Rectal smooth muscle tissue (tissue), 1 donor: ENCODE data around the gene CPT2.

Experiments
- H3K27ac ChIP-seq: one replicate; pipeline ENCODE4 v1.7.0; 2013; ENCODE audit warnings: low read depth, low read length, inconsistent platforms
- H3K27me3 ChIP-seq: one replicate; pipeline ENCODE4 v1.7.0; 2013; ENCODE audit warnings: low read length; ENCODE audit not compliant: control insufficient read depth, insufficient read depth
- H3K36me3 ChIP-seq: one replicate; pipeline ENCODE4 v1.7.0; 2013; ENCODE audit warnings: low read length; ENCODE audit not compliant: control insufficient read depth, insufficient read depth
- H3K4me1 ChIP-seq: one replicate; pipeline ENCODE4 v1.7.0; 2013; ENCODE audit warnings: low read length; ENCODE audit not compliant: control insufficient read depth, insufficient read depth
- H3K4me3 ChIP-seq: one replicate; pipeline ENCODE4 v1.7.0; 2013; ENCODE audit warnings: low read length
- H3K9ac ChIP-seq: one replicate; pipeline ENCODE4 v1.7.0; 2013; ENCODE audit warnings: low read length

CPT2 gene

GRCh38 chr1:53196485-53197290 is at the start of gene CPT2:
CPT2 (plus strand) TSS chr1:53196824; CDS start chr1:53196944, 120 bp downstream.
- Histone ChIP-seq H3K9ac (peak within 1 kb of the TSS; percentile 89), H3K4me1 (peaks cover 16% of the 10 kb centered on the region), H3K27ac (peak within 1 kb of the TSS; percentile 98), H3K27me3 (no peaks in the 10 kb centered on the region), H3K36me3 (no peaks in the 10 kb centered on the region), H3K4me3 (peak within 1 kb of the TSS; percentile 91)

- H3K36me3 ChIP-seq, result no peaks in the 10 kb centered on the region
Observed at GRCh38 chr1:53147174-53147573, 49.5 kb upstream of the CPT2 start.

GRCh38 chr1:53148123-53148522 is 48.5 kb upstream of the CPT2 start:
- Histone ChIP-seq H3K36me3 (no peaks in the 10 kb centered on the region), H3K4me1 (peaks cover 14% of the 10 kb centered on the region), H3K27me3 (no peaks in the 10 kb centered on the region), H3K27ac (no peak overlapping the region), H3K4me3 (no peak overlapping the region), H3K9ac (no peak overlapping the region)

More at GRCh38 chr1:53147174-53147573, 49.5 kb upstream of the CPT2 start:
- no peak overlapping the region for H3K9ac ChIP-seq
- H3K4me3 ChIP-seq, result no peak overlapping the region
- peaks cover 14% of the 10 kb centered on the region for H3K4me1 ChIP-seq
- H3K27me3 ChIP-seq, result no peaks in the 10 kb centered on the region
- H3K27ac ChIP-seq, result peak overlapping the region; percentile 97

GRCh38 chr1:53153752-53154151 is 42.9 kb upstream of the CPT2 start:
- no peaks in the 10 kb centered on the region for H3K27me3 ChIP-seq
- H3K4me1 ChIP-seq, result no peaks in the 10 kb centered on the region

DNA sequence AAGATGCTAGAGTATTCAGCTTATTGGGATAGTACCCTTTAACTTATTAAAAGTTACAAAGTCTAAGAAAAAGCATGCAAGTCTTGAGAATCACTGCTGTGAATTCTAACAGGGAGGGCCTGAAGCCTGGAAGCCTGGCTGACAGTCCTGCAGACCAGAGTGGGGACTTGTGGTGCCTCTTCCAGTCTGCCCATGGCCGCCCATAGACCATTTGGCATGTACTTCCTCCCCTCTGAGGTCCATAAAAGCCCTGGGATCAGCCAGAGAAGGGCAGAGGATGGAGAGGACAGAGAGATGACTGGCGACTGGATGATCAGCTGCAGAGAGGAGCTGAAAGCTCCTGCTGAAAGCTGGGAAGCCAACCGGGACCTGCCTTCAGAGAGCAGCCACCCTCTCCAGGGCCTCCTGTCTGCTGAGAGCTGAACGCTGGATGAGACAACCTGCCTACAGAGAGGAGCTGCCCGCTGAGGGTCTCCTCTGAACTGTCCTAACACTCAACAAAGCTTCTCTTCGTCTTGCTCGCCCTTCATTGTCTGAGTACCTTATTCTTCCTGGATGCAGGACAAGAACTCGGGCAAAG is 41.7 kb upstream of the CPT2 start:
- H3K27ac ChIP-seq, result no peak overlapping the region
- no peak overlapping the region for H3K9ac ChIP-seq
- no peaks in the 10 kb centered on the region for H3K27me3 ChIP-seq
- no peaks in the 10 kb centered on the region for H3K4me1 ChIP-seq
- H3K36me3 ChIP-seq, result no peaks in the 10 kb centered on the region
- no peak overlapping the region for H3K4me3 ChIP-seq

More at GRCh38 chr1:53153752-53154151, 42.9 kb upstream of the CPT2 start:
- H3K9ac ChIP-seq, result no peak overlapping the region
- H3K27ac ChIP-seq, result no peak overlapping the region
- H3K36me3 ChIP-seq, result no peaks in the 10 kb centered on the region
- H3K4me3 ChIP-seq, result no peak overlapping the region

DNA sequence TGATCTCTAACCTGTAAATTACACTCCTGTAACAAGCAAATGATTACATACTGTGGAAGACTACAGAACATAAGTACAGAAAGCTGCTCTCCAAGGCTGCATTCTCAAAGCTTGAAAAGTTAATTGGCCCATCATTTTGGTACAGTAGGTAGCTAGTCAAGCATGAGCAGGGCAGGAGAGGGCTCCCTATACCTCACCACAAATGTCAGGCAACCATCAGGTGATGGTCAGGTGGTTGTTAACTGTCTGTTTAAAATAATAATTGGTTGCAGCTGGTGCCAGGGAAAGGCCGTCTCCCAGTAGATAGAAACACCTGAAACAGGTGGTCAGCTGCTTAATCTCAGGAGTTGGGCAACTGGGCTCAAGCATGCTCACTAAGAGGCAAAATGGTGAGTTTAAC is 41.1 kb upstream of the CPT2 start:
- H3K4me1 ChIP-seq, result no peaks in the 10 kb centered on the region
- H3K27me3 ChIP-seq, result no peaks in the 10 kb centered on the region
- no peak overlapping the region for H3K27ac ChIP-seq
- H3K4me3 ChIP-seq, result no peak overlapping the region
- H3K36me3 ChIP-seq, result no peaks in the 10 kb centered on the region
- no peak overlapping the region for H3K9ac ChIP-seq

DNA sequence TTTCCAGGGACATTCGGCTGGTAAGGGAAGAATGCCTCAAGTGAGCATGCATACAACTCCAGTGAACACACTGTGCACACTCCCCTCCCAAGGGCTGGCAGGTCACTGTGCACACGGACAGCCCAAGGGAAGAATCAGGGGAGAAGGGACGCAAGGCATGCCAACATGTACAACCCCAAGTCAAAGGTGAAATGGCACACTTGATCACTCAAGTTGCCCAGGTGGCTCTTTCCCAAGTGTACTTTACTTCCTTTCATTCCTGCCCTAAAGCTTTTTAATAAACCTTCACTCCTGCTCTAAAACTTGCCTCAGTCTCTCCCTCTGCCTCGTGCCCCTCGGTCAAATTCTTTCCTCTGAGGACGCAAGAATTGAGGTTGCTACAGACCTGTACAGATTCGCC is 40.7 kb upstream of the CPT2 start:
- Histone ChIP-seq H3K27ac (no peak overlapping the region), H3K4me1 (no peaks in the 10 kb centered on the region), H3K9ac (no peak overlapping the region), H3K36me3 (no peaks in the 10 kb centered on the region), H3K27me3 (no peaks in the 10 kb centered on the region), H3K4me3 (no peak overlapping the region)

DNA sequence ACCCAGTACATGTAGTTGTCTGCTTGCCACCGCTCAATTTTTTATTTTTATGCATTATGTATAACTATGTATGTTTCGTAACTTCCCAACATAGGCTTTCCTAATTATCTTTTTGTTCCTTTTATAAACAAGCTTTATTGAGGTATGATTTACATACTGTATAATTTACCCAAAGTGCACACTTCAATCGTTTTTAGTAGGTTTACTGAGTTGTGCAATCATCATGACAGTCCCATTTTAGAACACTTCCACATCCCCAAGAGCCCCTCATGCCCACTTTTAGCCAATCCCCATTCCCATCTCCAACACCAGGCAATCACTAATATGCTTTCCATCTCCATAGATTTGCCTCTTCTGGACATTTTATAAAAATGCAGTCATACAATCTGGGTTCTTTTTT is 39.8 kb upstream of the CPT2 start:
- no peak overlapping the region for H3K9ac ChIP-seq
- H3K27me3 ChIP-seq, result no peaks in the 10 kb centered on the region
- no peak overlapping the region for H3K4me3 ChIP-seq
- H3K36me3 ChIP-seq, result no peaks in the 10 kb centered on the region
- H3K4me1 ChIP-seq, result no peaks in the 10 kb centered on the region
- H3K27ac ChIP-seq, result no peak overlapping the region

GRCh38 chr1:53158900-53159299 is 37.7 kb upstream of the CPT2 start:
- H3K27me3 ChIP-seq, result no peaks in the 10 kb centered on the region
- no peaks in the 10 kb centered on the region for H3K36me3 ChIP-seq
- H3K27ac ChIP-seq, result no peak overlapping the region
- H3K4me3 ChIP-seq, result no peak overlapping the region
- no peaks in the 10 kb centered on the region for H3K4me1 ChIP-seq
- no peak overlapping the region for H3K9ac ChIP-seq

DNA sequence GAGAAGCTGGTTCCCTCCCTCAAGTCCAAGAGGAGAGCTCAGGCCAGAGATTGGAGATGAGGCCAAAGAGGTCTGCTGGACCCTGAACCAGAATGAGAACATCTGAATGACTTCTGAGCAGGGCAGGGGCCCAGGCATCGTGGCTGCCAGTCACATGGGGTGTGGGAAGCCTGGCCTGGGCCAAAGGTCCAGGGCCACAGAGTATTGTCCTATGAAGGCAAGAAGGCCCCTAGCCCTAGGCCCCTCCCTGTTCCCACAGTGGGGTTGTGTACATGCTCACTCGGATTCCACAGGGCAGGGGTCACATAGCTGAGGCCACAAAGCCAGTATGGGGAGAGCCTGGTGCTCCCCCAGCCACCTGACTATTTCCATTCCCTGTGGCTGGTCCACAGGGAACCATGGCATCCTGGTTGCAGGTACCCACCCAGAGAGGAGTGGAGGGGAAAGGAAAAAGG is 35.7 kb upstream of the CPT2 start:
- Histone ChIP-seq H3K4me3 (no peak overlapping the region), H3K9ac (no peak overlapping the region), H3K36me3 (no peaks in the 10 kb centered on the region), H3K4me1 (no peaks in the 10 kb centered on the region), H3K27ac (no peak overlapping the region), H3K27me3 (no peaks in the 10 kb centered on the region)

DNA sequence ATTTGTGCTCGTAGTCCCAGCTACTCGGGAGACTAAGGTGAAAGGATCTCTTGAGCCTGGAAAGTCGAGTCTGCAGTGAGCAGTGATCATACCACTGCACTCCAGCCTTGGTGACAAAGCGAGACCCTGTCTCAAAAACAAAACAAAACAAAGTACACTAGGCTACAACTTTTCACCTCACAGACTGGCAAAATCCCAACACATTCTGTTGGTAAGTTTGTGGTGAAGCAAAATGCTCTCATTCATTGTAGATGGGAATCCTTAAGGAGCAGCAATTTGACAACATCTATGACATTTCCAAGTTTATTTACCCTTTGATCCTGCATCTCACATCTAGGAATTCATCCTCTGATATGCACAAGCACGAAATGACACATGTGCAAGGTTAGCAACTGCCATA is 34.0 kb upstream of the CPT2 start:
- Histone ChIP-seq H3K36me3 (no peaks in the 10 kb centered on the region), H3K27ac (no peak overlapping the region), H3K27me3 (no peaks in the 10 kb centered on the region), H3K4me1 (no peaks in the 10 kb centered on the region), H3K4me3 (no peak overlapping the region), H3K9ac (no peak overlapping the region)

DNA sequence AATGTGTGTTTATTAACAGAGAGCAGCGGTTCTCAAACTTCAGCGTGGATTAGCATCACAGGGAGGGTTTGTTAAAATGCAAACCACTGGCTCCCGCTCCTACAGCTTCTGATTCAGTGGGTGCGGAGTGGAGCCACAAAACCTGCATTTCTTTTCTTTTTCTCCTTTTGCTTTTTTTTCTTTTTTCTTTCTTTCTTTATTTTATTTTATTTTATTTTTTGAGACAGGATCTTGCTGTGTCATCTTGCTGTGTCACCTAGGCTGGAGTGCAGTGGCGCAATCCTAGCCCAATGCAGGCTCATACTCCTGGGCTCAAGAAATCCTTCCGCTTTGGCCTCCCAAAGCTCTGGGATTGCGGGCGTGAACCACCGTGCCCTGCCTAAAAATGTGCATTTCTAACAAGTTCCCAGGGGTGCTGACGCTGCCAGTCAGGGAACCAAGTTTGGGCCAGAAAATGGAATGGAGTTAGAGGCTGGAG is 33.3 kb upstream of the CPT2 start:
- no peaks in the 10 kb centered on the region for H3K27me3 ChIP-seq
- H3K4me3 ChIP-seq, result no peak overlapping the region
- H3K27ac ChIP-seq, result no peak overlapping the region

More for the DNA sequence above, 33.3 kb upstream of the CPT2 start:
- Histone ChIP-seq H3K36me3 (no peaks in the 10 kb centered on the region), H3K9ac (no peak overlapping the region), H3K4me1 (no peaks in the 10 kb centered on the region)
